Renal pelvis (tissue), 4 donors: ENCODE measurements around the gene CARS2. TPM values are rescaled to one million over a fixed set of nuclear protein-coding genes. Genes with fewer than 3 reads are reported as not detected.
"Not testable (repeated sequence)": the region's sequence is repeated elsewhere in the genome, so short reads cannot be mapped to it uniquely, and the experiment has no call there.

Experiments used
- DNase-seq: peaks from one replicate; pipeline ENCODE4 v3.0.0-alpha.2; 2013
- polyA plus RNA-seq, 3 donors: library from polyadenylated mRNA; unstranded; fragments of 120-200 nt; gene quantifications; one replicate each; pipeline ENCODE4 v1.2.1, GENCODE V29; 2013; ENCODE audit not compliant: insufficient read length in 3 of 3

CARS2 gene
- polyA plus RNA-seq, 3 donors = 66.5 to 82.2 (median 74.7) TPM

DNA sequence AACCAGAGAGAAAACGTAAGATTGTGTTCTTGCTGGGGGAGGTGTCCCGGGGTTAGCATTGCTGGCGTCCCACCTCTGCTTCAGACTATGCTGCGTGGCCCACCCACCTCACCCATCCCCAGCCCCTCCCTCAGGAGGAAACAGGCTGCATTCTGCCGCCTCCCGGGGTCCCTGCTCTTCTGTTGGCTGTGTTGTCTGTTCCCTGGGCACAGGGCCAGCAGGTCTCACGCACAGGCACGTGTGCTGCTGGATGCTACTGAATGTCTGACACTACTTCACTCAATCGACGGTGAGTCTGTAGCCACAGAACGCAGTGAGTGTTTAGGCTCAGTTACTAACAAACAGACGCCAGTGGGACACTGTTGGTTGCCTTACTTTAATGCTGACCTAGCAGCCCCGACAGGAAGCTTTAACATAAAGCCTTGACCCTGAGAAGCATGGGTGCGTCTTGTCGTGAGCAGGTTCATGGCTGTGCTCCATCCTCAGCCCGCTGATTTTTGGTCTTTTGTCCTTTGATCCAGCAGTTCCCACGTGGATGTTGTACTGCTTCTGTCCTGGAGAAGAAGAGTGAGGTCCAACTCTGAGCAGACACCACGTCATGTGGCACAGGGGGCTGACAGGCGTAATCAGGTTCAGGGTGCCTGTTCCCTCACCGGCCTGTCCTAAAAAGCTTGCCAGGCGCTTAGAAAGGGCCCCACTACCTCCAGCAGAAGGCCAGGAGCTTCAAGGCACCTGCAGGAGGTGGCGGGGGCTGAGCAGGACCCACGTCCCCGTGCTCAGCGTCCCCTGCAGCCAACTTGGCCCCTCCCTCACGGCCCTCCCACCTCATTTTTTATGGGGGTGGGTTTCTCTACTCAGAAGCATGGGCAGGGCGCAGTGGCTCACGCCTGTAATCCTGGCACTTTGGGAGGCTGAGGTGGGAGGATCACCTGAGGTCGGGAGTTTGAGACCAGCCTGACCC is 64.6 kb downstream of the CARS2 start:
- no peak for DNase-seq

- DNase-seq = no peak
Observed at GRCh38 chr13:110640591-110641029, 65.3 kb downstream of the CARS2 start.

GRCh38 chr13:110639935-110640334 is 66.0 kb downstream of the CARS2 start:
- no peak for DNase-seq

DNA sequence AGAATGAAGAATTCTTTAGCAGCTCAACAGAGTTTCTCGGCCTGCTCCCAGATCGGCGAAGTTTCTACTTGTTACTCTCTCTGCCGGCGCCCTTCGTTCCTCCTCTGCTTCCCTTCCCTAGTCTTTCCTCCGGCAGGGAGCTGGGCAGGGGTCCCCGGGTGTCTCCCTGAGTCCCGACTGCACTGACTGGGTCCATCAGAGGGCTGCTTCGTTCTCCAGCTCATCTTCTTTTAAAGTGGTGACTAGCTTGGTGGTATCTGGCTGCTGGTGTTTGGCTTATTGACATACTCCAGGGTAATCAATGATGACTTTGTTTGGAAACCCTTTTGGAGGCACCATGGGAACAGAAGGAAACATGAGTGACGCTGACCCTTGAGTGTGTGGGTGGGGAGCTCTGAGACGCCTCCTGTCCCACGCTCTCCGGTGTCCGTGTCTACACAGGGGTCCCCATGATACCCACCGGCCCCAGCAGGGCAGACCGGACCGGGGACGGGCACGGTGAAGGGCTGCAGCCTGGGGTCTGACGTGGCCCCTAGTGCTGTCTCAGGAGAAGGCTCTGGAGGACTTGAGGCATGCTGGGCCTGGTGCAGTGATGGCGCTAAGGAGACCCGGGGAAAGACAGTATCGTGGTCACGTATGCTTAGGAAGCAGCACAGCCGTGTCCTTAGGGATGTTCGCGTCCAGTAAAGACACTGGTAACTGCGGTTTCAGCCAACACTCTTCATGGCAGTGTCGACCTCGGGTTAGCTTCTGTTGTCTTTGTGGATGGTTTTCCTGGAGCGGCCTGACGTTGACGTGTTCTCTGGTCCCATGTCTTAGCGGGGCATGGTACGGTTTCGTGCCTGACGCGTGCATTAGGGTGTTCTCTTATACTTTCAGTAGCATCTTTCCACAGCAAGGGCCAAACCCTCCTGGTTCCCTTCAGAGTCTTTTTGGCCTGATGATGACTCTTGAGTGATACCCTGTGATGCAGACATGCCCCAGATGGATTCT is 66.8 kb downstream of the CARS2 start:
- DNase-seq = no peak

- no peak for DNase-seq
Observed at GRCh38 chr13:110638257-110638656, 67.7 kb downstream of the CARS2 start.

DNA sequence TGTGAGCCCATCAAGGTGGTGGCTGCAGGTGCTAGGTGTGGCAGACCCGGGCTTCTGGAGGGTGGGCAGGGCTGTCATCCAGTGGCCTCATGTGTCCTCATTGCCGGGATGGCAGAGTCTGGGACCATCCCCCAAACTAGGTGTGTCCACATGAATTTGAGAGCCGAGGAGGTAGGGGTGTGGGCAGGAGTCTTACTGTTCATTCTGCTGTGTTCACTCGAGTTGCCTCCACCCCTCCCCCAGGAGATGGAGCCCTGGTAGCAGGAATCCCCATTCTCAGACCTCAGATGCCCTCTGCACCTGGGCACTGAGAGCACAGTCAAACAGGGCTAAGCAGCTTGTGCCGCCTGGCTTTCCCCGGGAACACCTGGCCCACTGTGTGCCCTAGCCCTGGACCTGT is 68.2 kb downstream of the CARS2 start:
- DNase-seq = no peak

GRCh38 chr13:110637275-110637674 is 68.6 kb downstream of the CARS2 start:
- DNase-seq = no peak

DNA sequence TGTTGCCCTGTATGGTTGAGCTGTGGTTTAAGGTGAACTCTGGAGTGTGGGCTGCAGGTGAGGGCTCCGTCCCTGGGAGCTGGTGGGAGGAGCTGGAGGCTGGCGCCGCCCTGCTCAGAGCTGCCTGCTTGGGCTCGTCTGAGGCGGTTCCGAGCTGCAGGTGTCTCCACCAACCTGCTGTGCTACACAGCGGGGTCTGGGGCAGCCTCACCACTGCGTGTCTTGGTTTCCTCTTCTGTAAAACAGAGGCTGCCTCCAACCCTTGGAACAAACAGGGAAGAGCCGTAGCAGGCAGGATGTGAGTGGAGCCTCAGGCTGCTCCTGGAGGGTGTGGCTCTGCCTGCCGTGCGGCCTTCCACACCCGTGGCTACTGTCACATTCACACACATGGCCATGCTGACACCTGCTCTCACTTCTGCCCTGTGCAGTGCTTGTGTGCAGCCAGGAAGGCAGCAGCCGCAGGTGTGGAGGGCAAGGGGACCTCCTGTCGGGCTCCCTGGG is 69.2 kb downstream of the CARS2 start:
- no peak for DNase-seq

GRCh38 chr13:110636053-110636475 is 69.9 kb downstream of the CARS2 start:
- no peak for DNase-seq

GRCh38 chr13:110635405-110636002 is 70.4 kb downstream of the CARS2 start:
- no peak for DNase-seq

GRCh38 chr13:110634558-110634957 is 71.4 kb downstream of the CARS2 start:
- DNase-seq = no peak

GRCh38 chr13:110633776-110634175 is 72.1 kb downstream of the CARS2 start:
- DNase-seq = no peak

DNA sequence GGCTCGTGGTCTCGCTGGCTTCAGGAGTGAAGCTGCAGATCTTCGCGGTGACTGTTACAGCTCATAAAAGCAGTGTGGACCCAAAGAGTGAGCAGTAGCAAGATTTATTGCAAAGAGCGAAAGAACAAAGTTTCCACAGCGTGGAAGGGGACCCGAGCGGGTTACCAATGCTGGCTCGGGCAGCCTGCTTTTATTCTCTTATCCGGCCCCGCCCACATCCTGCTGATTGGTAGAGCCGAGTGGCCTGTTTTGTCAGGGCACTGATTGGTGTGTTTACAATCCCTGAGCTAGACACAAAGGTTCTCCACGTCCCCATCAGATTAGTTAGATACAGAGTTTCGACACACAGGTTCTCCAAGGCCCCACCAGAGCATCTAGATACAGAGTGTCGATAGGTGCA is 73.7 kb downstream of the CARS2 start:
- not testable (repeated sequence) for DNase-seq

- no peak for DNase-seq
Observed at GRCh38 chr13:110630566-110631119, 75.3 kb downstream of the CARS2 start.

- DNase-seq = no peak
Observed at GRCh38 chr13:110629735-110630134, 76.2 kb downstream of the CARS2 start.

- no peak for DNase-seq
Observed at GRCh38 chr13:110628952-110629701, 76.8 kb downstream of the CARS2 start.

DNA sequence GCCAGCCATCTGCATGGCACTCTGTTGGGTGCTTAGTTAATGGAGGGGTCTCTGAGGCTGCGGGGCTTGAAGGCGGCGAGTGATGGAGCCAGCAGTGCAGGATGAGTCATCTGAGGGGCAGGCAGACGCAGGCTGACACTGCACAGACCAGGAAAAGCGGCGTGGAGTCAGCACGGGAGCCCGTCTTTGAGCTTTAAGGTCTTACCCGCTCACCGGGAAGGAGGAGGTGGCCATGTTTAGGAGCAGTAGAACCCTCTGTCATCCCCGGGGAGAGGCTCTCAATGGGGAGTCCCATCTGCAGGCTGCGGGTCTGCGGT is 77.5 kb downstream of the CARS2 start:
- DNase-seq = no peak

- no peak for DNase-seq
Observed at GRCh38 chr13:110627761-110628476, 78.0 kb downstream of the CARS2 start.

GRCh38 chr13:110627351-110627750 is 78.6 kb downstream of the CARS2 start:
- DNase-seq = no peak

DNA sequence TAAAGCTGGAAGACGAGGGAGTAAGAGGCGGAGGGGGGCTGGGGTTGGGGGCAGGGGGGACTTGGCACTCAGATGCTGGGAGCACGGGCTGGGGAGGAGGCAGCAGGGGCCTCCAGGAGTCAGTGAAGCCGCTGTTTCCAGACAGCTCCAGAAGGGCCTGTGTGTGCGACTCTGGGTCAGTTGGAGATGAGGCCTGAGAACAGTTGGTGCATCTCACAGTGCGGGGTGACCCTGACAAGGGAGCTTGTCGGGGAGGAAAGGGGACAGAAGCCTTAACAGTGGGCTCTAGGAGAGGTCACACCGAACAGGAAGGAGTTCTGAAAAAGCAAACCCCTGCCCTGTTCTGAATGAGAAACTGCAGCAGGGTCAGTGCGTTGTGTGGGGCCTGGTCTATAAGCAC is 79.4 kb downstream of the CARS2 start:
- DNase-seq = no peak
